Ovary (tissue), 9 donors: Measurements from ENCODE around the gene ZNF214. TPM values are rescaled to one million over a fixed set of nuclear protein-coding genes. Genes with fewer than 3 reads are reported as not detected.

Source experiments
- DNase-seq, 5 donors: peaks; one replicate each; pipeline ENCODE4 v3.0.0-alpha.2; 2019 to 2020
- H3K27ac ChIP-seq, 2 donors: fragments of 200-600 bp; one replicate each; pipeline versions ENCODE4 v1.5.1 to v1.8.0; 2019 to 2022
- H3K27me3 ChIP-seq: fragments of 200-600 bp; one replicate; pipeline ENCODE4 v1.8.0; 2022
- H3K36me3 ChIP-seq: fragments of 200-600 bp; sonication (generic); one replicate; pipeline ENCODE4 v1.5.1; 2019
- H3K4me1 ChIP-seq: one replicate; pipeline ENCODE4 v1.8.1; 2013; ENCODE audit warnings: mild to moderate bottlenecking, moderate library complexity; ENCODE audit not compliant: insufficient read depth
- H3K4me3 ChIP-seq: fragments of 200-600 bp; sonication (generic); one replicate; pipeline ENCODE4 v1.5.1; 2017
- H3K9me3 ChIP-seq, 2 donors: fragments of 200-600 bp in 1 of 2; sonication (generic) in 1 of 2; one replicate each; pipeline versions ENCODE4 v1.5.1 to v1.8.1; 2013 to 2019; ENCODE audit warnings: mild to moderate bottlenecking in 1 of 2, moderate library complexity in 1 of 2
- EP300 ChIP-seq: sonication (generic); formaldehyde crosslinking; IDR thresholded peaks from one replicate; pipeline ENCODE4 v1.6.1; 2017; ENCODE audit warnings: antibody characterized with exemption
- POLR2A ChIP-seq: fragments of 450-650 bp; IDR thresholded peaks from one replicate; pipeline ENCODE4 v1.6.1; 2017; ENCODE audit warnings: antibody characterized with exemption, mild to moderate bottlenecking, moderate library complexity
- WGBS, 3 donors: extraction: QIAGEN DNeasy Blood & Tissue Kit in 1 of 3; methylation state at CpG; one replicate each; pipeline versions ENCODE4 v1.1.5 to v1.1.7; 2013 to 2017; 5-methylcytosine and 5-hydroxymethylcytosine counted together
- intact Hi-C, 4 donors: fragments of 100-400 bp; cut with DNase I; formaldehyde crosslinking; loops; one replicate each; pipeline versions ENCODE4 v1.11.0 to v1.15.1; 2022 to 2023
- polyA plus RNA-seq, 2 donors: library from polyadenylated mRNA; stranded (reverse); fragments of 200-250 nt in 1 of 2; fragments of 350-450 nt in 1 of 2; fragmentation: Illumina TruSeq in 1 of 2; extraction: RNeasy Lipid Tissue Mini Kit (QIAGEN cat#74804) in 1 of 2; gene quantifications; one replicate each; pipeline ENCODE4 v1.2.3, GENCODE V29; 2013 to 2014
- total RNA-seq, 7 donors: library from RNA; depleted of rRNA in 2 of 7; stranded (reverse); fragments of >200 nt in 2 of 7; fragmentation: NEBNext Ultra II Directional in 3 of 7; extraction: Animal tissue kit (Norgen Biotek cat#: 25700) in 3 of 7; gene quantifications; one replicate each; pipeline versions ENCODE4 v1.1.0 to v1.2.4, GENCODE V29; 2016 to 2023
- TF ChIP-seq, protein P1 (sequence below), 3 donors: fragments of 450-650 bp in 2 of 3; fragments of 200-600 bp in 1 of 3; IDR thresholded peaks; one replicate each; pipeline versions ENCODE4 v1.5.1 to v1.8.0; 2016 to 2022; ENCODE audit warnings: antibody characterized with exemption in 3 of 3, mild to moderate bottlenecking in 1 of 3
- donor health status: DM: no; HTN: no; CAD: no; lungs with moderate emphysema.
- donor health status: DM: no; HTN: no; CAD: no.
- donor health status: Bipolar disorder and iron deficiency.
- donor health status: DM: yes; HTN: yes; CAD: no.
- donor health status: DM: no; HTN: no; CAD: no.
- donor health status: DM: yes; HTN: yes; CAD: no.

The ZNF214 gene
- total and polyA plus RNA-seq, 9 donors: 3.2 to 6.8 (median 6.2) TPM

DNA sequence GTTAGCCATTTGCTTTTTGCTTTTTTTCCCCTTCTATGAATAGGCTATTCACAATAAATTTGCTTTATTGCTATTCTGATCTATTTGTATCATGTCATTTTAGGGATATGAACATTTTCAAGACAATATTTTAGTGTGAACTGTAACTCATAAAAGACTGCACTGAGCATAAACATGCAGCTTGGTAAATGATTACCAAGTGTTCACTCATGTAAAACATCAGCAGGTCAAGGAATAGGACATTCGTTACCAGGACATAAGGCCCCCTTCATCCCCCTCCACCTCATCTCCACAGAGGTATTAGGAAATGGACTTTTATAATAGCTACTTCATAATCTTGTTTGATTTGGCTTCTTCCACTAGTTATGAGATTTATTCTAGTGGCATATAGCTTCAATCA is 12.5 kb upstream of the ZNF214 start:
- no peaks in the 10 kb centered on the region for H3K4me1 ChIP-seq
- intact Hi-C loops: no loop called here
- H3K36me3 ChIP-seq: no peaks in the 10 kb centered on the region
- no peak for DNase-seq
- H3K9me3 ChIP-seq: no peaks in the 10 kb centered on the region
- no peak overlapping the region for H3K4me3 ChIP-seq
- no peak overlapping the region for H3K27ac ChIP-seq
- TF ChIP-seq POLR2A: no peak
- WGBS, 3 donors: 0% methylated on average over 1 of the region's 1 CpG
- H3K27me3 ChIP-seq: no peaks in the 10 kb centered on the region

DNA sequence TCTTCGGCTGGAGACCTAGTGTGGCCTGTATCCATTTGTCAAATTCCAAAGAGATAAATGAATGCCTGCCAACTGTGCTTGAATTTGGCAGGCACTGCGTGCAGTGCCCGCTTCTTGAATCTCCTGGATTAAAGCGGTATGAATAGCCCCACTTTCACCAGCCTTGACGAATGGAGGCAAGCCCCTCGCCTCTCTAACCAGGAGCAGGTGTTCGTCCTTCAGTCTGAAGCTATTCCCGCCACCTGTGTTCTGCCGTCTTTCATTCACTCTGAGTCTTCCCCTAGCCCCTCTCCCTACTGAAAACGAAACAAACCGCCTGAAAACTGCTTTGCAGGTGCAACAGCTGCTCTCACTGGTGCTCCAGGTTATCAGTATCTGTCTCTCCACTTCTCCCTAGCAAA is 11.3 kb upstream of the ZNF214 start:
- intact Hi-C loops: no loop called here
- Histone ChIP-seq H3K9me3 (no peaks in the 10 kb centered on the region), H3K27me3 (no peaks in the 10 kb centered on the region), H3K4me3 (no peak overlapping the region), H3K36me3 (no peaks in the 10 kb centered on the region), H3K27ac (no peak overlapping the region), H3K4me1 (no peaks in the 10 kb centered on the region)
- 64 to 75% (median 71%) methylated on average over 11 of the region's 11 CpGs for WGBS, 3 donors
- no peak for DNase-seq
- no peak for TF ChIP-seq EP300
- no peak for TF ChIP-seq POLR2A
- TF ChIP-seq, protein P1, sequence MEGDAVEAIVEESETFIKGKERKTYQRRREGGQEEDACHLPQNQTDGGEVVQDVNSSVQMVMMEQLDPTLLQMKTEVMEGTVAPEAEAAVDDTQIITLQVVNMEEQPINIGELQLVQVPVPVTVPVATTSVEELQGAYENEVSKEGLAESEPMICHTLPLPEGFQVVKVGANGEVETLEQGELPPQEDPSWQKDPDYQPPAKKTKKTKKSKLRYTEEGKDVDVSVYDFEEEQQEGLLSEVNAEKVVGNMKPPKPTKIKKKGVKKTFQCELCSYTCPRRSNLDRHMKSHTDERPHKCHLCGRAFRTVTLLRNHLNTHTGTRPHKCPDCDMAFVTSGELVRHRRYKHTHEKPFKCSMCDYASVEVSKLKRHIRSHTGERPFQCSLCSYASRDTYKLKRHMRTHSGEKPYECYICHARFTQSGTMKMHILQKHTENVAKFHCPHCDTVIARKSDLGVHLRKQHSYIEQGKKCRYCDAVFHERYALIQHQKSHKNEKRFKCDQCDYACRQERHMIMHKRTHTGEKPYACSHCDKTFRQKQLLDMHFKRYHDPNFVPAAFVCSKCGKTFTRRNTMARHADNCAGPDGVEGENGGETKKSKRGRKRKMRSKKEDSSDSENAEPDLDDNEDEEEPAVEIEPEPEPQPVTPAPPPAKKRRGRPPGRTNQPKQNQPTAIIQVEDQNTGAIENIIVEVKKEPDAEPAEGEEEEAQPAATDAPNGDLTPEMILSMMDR (IDR thresholded peaks at IDR 0.05): no peak

DNA sequence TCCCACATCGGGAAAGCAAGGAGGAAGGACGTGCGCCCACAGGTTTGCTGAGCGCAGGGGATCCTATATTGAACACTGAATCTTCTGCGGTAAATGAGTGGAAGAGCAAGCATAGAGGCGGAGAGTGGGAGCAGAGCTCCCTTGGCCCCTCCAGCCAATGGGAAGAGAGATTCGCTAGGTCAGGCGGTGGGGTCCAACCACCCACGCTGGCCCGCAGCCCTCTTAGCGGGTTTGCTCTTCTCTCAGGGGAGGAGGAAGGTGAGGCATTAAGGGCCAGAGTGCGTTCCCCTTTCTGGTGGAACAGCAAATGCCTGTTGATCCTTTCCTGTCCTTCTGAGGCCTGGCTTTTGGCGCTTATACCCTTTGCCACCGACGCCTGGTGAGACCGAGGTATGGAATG is 10.7 kb upstream of the ZNF214 start:
- no peaks in the 10 kb centered on the region for H3K4me1 ChIP-seq
- WGBS, 3 donors: 83 to 87% (median 83%) methylated on average over 16 of the region's 16 CpGs
- intact Hi-C loops: no loop called here
- TF ChIP-seq, protein P1 (IDR thresholded peaks at IDR 0.05): no peak
- no peak for TF ChIP-seq EP300
- TF ChIP-seq POLR2A: no peak
- DNase-seq: no peak
- H3K4me3 ChIP-seq: no peak overlapping the region
- H3K27me3 ChIP-seq: no peaks in the 10 kb centered on the region
- no peaks in the 10 kb centered on the region for H3K9me3 ChIP-seq
- H3K27ac ChIP-seq: no peak overlapping the region
- H3K36me3 ChIP-seq: no peaks in the 10 kb centered on the region

DNA sequence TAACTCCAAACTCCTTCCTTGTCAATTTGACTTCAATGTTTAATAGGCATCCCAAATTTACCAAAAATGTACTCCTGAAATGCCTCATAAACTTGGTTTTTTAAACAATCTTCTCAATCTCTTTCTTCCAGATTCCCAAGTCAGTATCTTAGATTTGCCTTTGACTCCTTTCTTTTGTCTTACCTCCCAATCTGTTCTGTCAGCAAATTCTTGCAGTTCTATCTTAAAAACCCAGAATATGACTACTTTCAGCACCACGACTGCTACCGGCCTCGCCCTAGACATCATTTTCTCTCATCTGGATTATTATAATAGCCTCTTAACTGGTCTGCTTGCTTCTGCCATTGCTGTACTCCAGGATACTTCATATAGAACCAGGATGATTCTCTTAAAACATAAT is 8.0 kb upstream of the ZNF214 start:
- Histone ChIP-seq H3K4me1 (no peaks in the 10 kb centered on the region), H3K36me3 (no peaks in the 10 kb centered on the region), H3K27me3 (no peaks in the 10 kb centered on the region), H3K27ac (no peak overlapping the region), H3K9me3 (no peaks in the 10 kb centered on the region), H3K4me3 (no peak overlapping the region)
- no peak for TF ChIP-seq POLR2A
- TF ChIP-seq, protein P1 (IDR thresholded peaks at IDR 0.05): no peak
- DNase-seq: no peak
- intact Hi-C loops: no loop called here
- WGBS, 3 donors: 84 to 92% (median 89%) methylated on average over 3 of the region's 3 CpGs

DNA sequence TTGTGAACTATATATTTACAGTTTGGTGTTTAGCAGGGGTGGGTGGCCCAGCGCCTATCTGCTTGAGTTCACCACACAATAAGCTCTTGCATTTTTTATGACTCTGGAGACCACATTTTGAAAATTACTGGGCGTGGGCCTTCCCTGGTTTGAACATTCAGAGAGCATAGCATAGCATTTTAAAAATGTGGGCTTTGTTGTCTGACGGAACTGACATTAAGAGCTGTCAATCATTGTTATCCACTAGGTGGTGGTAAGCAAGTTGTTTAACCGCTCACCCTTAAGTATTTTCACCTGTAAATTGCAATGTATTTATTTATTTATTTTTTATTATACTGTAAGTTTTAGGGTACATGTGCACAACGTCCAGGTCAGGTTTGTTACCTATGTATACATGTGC is 1.2 kb upstream of the ZNF214 start:
- peak overlapping the region in 1 of 2 donors; percentile 85 for H3K27ac ChIP-seq
- peaks cover 3% of the 10 kb centered on the region for H3K4me1 ChIP-seq
- WGBS, 3 donors: 87 to 94% (median 92%) methylated on average over 5 of the region's 5 CpGs
- intact Hi-C loops: no loop called here
- H3K27me3 ChIP-seq: no peaks in the 10 kb centered on the region
- H3K4me3 ChIP-seq: no peak overlapping the region
- no peak for DNase-seq
- no peaks in the 10 kb centered on the region for H3K9me3 ChIP-seq
- no peak for TF ChIP-seq EP300
- TF ChIP-seq, protein P1 (IDR thresholded peaks at IDR 0.05): no peak
- TF ChIP-seq POLR2A: no peak
- no peaks in the 10 kb centered on the region for H3K36me3 ChIP-seq
